Stimulated activated CD8-positive, alpha-beta memory T cell treated with anti-CD3 and anti-CD28 coated beads, Interleukin-7, amount 100 ng/mL, for 48 hours (primary cell): Measurements from ENCODE around the gene TMEM114.
A peak's percentile ranks its signal among the peaks of the same experiment; 100 is the strongest.

Experiments
- DNase-seq, 2 donors: peaks; one replicate each; pipeline ENCODE4 v3.0.0-alpha.2; 2020; ENCODE audit warnings: low read depth in 1 of 2; ENCODE audit errors: extremely low read depth in 1 of 2

TMEM114 gene

GRCh38 chr16:8589900-8590688 lies at the start of gene TMEM114:
TMEM114 (minus strand) TSS chr16:8590511; CDS start chr16:8589838, 673 bp downstream.
- no peak for DNase-seq

- no peak for DNase-seq
These were observed 49.4 kb upstream of the TMEM114 start for GRCh38 chr16:8639694-8640093.

- no peak for DNase-seq
These were observed 44.9 kb upstream of the TMEM114 start for GRCh38 chr16:8634991-8635736.

GRCh38 chr16:8632675-8633182 lies 42.4 kb upstream of the TMEM114 start:
- DNase-seq, result no peak

GRCh38 chr16:8631818-8632465 lies 41.6 kb upstream of the TMEM114 start:
- no peak for DNase-seq

- no peak for DNase-seq
These were observed 41.1 kb upstream of the TMEM114 start for GRCh38 chr16:8631373-8631772.

GRCh38 chr16:8630255-8630953 lies 40.1 kb upstream of the TMEM114 start:
- DNase-seq, result no peak

GRCh38 chr16:8628981-8629725 lies 38.8 kb upstream of the TMEM114 start:
- no peak for DNase-seq

- DNase-seq, result no peak
These were observed 37.1 kb upstream of the TMEM114 start for GRCh38 chr16:8627456-8627855.

GRCh38 chr16:8626946-8627345 lies 36.6 kb upstream of the TMEM114 start:
- DNase-seq, result no peak

- DNase-seq, result no peak
These were observed 35.3 kb upstream of the TMEM114 start for GRCh38 chr16:8625491-8626087.

- DNase-seq, result no peak
These were observed 33.3 kb upstream of the TMEM114 start for GRCh38 chr16:8623634-8624033.

GRCh38 chr16:8622315-8622656 lies 32.0 kb upstream of the TMEM114 start:
- no peak for DNase-seq

GRCh38 chr16:8621572-8622314 lies 31.4 kb upstream of the TMEM114 start, which contains the start of gene METTL22:
METTL22 (plus strand) TSS chr16:8621698; CDS start chr16:8625666, 3,968 bp downstream.
- DNase-seq, result peak; percentile 83 to 86

- DNase-seq, result no peak
These were observed 30.9 kb upstream of the TMEM114 start for GRCh38 chr16:8621222-8621571.

- no peak for DNase-seq
These were observed 30.2 kb upstream of the TMEM114 start for GRCh38 chr16:8620535-8620934.

GRCh38 chr16:8619671-8620370 lies 29.5 kb upstream of the TMEM114 start:
- no peak for DNase-seq

- DNase-seq, result no peak
These were observed 24.2 kb upstream of the TMEM114 start for GRCh38 chr16:8614435-8615029.
